ENCODE data around the gene RNF144B. TPM values are rescaled to one million over a fixed set of nuclear protein-coding genes. Genes with fewer than 3 reads are reported as not detected.
A peak's percentile ranks its signal among the peaks of the same experiment; 100 is the strongest.
"Not testable (repeated sequence)": the region's sequence is repeated elsewhere in the genome, so short reads cannot be mapped to it uniquely, and the experiment has no call there.

Gene RNF144B
- 10 to 100 TPM; 19.0 to 20.0 TPM for total RNA-seq
- long read RNA-seq, full-length matches to known transcripts: 8 of 13 reads
- long read RNA-seq, partial matches to known transcripts: 4 of 13 reads
- long read RNA-seq, other reads (novel, unspliced or antisense): 1 of 13 reads

DNA sequence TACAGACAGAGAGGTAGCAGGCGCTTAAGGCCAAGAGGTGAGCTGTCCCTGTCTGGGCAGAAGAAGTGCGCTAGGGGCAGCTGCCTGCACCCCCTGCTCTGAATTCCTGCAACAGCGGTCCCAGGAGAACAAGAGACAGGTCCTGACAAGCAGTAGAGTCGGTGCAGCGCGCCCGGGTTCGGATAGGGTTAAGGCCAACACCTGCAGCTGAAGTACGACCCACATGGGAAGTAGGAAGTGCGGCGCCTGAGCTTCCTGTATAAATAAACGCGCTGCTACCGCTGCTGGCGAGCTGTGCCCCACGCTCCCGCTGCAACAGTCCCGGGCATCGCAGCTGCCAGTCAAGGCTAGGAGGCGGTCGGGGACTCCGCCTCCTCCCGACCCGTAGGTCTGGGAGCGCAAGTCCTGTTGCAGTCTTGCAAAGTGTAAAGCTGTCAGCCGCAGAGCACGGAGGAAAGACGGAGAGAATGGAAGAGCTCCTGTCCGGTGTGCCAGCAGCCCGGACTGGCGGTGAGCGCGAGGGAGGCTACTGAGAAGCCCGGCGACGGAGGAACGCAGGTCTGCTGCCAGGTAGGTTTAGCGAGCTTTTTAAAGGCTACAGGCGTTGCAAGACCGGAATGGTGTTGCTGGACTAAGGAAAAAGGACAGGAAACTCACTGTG lies at the start of gene RNF144B:
RNF144B (plus strand) TSS at position 290 of the 661 bp plus-strand sequence. CDS start 12,185 bp downstream, outside the sequence.
- intact Hi-C loops (cut with DNase I): no loop called here
- DNase-seq: peak; percentile 87
- ATAC-seq: peak; percentile 96 to 98

DNA sequence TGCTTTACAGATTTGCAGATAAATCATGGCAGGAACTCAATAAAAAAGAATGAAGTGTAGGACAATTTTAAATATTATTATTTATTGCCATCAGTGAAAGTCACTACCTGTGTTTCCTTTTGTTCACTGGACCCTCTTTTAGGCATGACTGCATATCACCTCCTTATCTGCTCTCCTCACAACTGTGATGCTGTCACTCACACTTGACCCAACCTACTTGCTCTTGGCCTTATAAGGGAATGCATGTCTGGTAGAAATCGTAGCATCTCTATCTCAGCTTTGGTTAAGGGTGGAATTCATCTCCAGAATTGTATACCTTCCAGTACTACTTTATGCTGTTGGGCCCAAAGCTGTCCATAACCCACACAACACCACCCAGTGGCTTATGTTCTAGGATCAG lies 47.6 kb upstream of the RNF144B start:
- no peak for DNase-seq
- intact Hi-C loops (cut with DNase I): no loop called here
- no peak for ATAC-seq

DNA sequence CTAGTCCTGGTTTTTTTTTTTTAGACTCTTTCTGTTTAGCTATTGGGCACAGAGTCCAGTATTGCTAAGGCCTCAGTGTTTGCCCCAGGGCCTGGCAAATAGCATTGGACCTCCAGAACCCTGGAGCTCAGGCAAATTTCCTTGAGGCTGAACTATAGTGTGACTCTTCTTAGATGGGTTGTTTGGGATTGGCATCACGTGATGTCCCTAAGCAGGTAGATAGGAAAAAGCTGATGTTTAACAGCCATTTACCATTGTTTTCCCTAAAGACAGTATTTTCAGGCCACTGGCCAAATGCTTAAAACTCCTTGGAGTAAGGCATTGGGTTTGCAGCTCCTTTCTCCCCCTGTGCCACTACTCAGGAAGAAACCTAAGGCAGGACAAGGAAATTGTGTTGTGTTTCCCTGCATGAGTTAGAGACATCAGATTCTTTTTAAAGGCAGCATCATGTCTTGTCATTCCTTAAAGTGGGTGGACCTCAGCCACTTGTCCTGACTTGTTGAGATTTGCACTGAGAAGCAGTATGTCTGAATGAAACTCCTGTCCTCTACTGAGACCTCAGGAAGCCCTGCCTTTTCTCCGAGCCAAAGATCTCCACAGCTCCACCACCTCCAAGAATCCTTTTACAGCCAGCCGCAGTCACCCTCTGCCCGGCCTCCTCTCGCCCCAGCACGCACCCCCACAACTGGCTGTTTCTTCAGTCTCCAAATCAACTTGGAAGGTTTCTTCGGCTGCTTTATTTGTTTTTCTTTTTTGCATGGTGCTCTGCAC lies 46.2 kb upstream of the RNF144B start:
- no peak for ATAC-seq
- DNase-seq: no peak
- intact Hi-C loops (cut with DNase I): no loop called here

DNA sequence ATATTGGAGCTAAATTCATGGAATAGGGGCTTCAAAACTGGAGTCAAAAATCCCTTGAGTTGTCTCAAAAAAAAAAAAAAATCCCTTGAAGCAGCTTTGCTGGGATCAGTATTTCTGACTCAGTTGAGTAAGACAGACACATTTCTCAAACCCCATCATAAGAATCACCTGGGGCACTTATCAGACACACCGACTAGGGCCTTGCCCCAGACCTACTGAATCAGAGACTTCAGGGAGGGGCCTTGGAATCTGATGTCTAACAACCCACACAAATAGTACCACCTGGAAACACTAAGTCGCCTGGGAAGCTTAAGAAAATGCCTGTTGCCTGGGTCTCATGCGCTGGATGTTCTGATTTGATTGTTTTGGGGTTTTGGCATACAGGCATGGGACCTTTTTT lies 44.9 kb upstream of the RNF144B start:
- intact Hi-C loops (cut with DNase I): no loop called here
- ATAC-seq (no peak), DNase-seq (no peak)

DNA sequence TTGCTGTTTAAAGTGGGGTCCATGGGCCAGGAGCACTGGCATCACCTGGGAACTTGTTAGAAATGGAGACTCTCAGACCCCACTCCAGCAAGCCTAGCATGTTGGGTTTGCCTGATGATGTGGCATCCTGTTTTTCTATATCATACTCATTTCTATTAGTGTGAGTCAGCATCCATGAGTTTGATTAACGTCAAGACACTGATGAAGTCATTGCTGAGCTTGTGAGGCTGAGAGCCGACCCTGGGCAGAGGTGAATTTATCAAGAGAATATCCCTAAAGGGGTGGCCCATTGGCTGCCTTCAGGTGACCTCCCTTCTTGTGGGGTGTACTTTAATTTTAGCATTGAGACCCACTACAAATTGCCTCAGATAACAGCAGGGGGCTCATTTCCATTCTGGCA lies 43.4 kb upstream of the RNF144B start:
- ATAC-seq (no peak), DNase-seq (no peak)
- intact Hi-C loops (cut with DNase I): no loop called here

DNA sequence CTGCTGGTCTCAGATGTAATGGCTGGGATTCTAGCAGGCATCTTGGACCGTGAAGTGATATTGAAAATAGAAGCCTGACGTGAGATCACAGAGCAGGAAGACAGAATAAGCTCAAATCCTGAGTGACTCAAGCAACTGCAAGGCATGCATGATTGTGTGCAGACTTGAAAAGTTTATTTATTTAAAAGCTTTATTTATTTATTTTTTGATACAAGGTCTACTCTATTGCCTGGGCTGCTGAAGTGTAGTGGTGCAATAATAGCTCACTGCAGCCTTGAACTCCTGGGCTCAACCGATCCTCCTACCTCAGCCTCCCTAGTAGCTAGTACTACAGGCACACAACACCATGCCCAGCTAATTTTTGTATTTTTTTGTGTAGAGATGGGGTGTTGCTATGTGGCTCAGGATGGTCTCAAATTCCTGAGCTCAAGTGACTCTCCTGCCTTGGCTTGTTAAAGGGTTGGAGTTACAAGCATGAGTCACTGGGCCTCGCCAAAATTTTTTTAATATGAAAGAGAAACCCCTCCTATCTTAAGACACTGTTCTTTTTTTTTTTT lies 40.1 kb upstream of the RNF144B start:
- ATAC-seq (no peak), DNase-seq (no peak)
- intact Hi-C loops (cut with DNase I): no loop called here

DNA sequence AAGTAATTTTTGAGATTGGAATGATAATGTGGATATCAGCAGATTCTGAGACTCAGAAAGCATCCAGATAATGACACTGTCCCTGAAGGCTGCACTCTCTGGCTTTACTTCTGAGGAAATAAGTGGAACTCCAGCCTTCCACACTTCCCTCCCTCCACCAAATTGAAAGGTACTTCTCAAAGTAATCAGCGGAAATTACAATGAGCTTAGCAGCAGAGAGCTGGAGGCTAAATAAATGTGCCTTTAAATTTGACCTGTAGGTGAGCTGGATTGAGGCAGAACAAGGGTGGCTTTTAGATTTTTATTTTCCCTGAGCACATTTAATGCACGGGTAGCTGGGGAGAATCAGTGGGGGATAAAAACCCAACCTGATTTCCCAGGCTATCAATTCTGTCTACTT lies 39.3 kb upstream of the RNF144B start:
- no peak for ATAC-seq
- intact Hi-C loops (cut with DNase I): no loop called here
- DNase-seq: no peak

DNA sequence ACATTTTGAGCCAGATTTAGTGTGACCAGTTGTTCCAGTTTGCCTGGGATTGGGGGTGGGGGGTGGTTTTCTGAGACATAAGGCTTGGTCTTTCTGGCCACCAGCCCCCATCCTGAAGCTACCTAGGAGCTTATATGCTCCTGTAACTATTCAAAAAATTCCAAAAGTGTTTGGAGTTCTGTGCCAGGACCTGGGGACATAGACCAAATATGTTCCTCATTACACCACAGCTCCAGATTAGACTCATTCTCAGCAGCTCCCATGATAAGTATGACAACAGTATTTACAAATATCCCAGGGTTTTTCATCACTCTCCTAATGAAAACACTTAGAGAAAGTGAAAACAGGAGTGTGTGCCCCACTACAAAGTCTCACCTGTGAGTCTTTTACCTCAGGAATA lies 37.8 kb upstream of the RNF144B start:
- ATAC-seq (no peak), DNase-seq (no peak)
- intact Hi-C loops (cut with DNase I): no loop called here

DNA sequence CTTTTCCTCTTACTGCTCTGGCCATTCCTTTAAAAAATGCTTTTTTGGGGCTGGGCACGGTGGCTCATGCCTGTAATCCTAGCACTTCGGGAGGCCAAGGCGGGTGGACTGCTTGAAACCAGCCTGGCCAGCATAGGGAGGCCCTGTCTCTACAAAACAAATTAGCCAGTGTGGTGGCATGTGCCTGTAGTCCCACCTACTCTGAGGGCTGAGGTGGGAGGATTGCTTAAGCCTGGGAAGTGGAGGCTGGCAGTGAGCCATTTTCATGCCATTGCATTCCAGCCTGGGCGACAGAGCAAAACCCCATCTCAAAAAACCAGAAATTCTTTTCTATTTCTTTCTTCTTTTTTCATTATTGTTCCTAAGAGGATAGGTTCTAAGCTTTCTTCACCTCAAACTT lies 36.9 kb upstream of the RNF144B start:
- ATAC-seq (no peak), DNase-seq (no peak)
- intact Hi-C loops (cut with DNase I): no loop called here

DNA sequence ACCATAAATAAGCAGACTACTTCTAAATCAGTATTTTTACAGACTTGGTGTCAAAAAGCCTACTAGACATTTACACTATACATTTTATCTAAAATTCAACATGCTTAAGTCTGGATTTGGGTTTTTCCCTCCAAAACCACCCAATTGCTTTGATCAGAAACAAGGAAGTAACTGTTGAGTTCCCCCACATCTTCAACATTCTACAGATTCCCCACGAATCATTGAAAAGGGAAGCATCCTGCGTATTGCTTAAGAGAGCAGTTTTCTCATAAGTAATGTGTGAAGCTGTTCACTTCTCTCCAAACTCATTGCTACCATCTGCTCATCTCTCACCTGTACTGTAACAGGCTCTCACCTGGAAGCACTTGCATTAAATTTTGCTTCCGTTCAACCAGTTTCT lies 36.4 kb upstream of the RNF144B start:
- DNase-seq (no peak), ATAC-seq (no peak)
- intact Hi-C loops (cut with DNase I): no loop called here

DNA sequence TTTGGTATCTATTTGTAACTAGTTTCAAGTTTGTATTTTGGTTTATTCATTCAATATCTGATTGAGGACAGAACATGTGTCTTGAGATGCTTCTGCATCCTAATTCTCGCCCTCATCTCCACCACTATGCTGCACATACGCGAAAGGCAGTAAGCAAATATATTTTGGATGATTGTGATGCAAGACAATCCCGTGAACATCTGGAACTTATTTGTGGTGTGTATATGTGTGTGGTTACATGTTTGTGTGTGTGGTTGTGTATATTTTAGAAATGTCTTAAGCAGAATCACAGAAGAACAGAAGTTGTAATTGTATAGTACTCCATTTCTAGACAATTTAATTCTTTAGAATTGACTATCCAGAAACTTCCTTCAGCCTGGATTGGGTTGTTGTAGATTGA lies 35.1 kb upstream of the RNF144B start:
- ATAC-seq: no peak

DNA sequence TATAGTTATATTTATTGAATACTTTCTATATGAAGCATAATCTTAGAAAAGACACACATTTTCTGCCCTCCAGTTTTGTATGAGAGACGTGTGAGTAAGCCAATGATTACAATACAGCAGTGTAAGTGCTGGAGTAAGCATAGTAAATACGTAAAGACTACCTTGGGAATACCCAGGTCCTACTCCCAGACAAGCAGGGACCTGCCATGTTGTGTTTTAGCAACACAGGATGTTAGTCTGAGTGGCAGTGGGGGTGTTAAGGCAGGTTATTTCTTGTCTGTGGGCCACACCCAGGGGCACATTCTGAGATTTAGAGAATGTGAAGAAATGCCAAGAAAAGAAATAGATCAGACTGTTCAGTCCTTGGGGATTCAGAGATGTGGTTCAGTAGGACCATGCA lies 34.3 kb upstream of the RNF144B start:
- ATAC-seq: no peak
- DNase-seq: no peak
- intact Hi-C loops (cut with DNase I): no loop called here

More for the DNA sequence above, 35.1 kb upstream of the RNF144B start:
- intact Hi-C loops (cut with DNase I): no loop called here
- no peak for DNase-seq

DNA sequence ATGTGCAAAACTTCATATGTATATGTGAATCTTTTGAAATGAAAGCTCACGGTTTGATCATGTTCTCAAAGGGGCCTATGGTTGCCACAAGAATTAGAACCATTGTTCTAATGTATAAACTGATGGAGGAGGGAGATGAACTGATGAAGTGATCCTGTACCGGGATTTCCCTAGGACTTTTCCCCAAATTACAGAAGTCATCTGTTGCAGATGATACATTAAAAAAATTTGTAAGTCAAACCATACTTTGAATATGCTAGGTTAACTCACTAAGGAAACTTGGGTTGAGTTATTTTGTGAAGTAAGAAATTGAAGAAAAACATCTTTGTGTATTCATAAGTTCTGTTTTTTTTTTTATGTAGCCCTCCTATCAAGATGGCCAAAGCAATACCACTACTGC lies 33.9 kb upstream of the RNF144B start:
- DNase-seq (no peak), ATAC-seq (no peak)
- intact Hi-C loops (cut with DNase I): no loop called here

DNA sequence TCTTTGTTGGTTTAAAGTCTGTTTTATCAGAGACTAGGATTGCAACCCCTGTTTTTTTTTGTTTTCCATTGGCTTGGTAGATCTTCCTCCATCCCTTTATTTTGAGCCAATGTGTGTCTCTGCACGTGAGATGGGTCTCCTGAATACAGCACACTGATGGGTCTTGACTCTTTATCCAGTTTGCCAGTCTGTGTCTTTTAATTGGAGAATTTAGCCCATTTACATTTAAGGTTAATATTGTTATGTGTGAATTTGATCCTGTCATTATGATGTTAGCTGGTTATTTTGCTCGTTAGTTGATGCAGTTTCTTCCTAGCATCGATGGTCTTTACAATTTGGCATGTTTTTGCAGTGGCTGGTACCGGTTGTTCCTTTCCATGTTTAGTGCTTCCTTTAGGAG lies 29.6 kb upstream of the RNF144B start:
- DNase-seq; intact Hi-C loops (cut with DNase I); ATAC-seq: not testable (repeated sequence)

DNA sequence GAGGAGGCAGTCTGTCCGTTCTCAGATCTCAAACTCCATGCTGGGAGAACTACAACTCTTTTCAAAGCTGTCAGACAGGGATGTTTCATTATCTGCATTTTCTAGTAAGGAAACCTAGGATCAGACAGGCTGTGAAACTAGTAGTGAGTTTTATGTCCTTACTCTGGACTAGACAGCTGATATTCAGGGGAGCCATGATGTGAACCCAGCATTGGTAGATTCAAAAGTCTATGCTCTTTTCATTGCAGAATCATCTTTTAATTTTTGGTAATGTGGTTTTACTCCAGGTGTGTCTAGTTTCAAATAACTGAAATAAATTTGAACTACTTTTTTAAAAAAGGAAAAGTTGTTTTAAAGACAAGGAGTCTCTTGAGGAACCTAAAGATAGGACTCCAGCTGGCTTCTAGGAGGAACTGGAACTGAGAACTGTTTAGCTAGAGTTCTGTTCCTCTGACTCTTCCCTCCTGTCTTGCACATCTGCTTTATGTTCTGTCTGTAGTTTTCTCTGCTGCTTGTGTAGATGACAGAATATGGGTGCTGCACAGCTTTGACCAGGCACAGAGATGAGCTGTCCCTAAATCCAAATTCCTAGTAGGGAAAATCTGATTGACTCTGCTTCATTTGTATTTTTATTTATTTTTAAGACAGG lies 27.8 kb upstream of the RNF144B start:
- ATAC-seq (peak in 1 of 2 donors; percentile 66), DNase-seq (no peak)
- intact Hi-C loops (cut with DNase I): no loop called here

DNA sequence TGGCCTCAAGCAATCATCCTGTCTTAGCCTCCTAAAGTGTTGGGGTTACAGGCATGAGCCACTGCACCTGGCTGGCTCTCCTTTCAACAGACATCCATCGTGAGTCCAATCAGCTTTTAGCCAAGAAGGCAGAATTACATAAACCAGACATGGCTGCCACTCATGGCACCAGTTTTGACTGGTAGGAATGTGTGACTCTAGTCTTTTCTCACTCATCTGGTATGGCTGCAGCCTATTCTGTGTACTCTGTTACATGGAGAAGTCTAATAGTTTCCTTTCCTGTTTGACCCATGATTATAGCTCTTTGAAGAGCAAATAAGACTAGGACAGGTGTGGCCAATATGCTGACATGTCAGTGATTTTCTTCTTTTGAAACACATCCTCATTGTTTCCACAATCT lies 27.0 kb upstream of the RNF144B start:
- ATAC-seq: peak in 1 of 2 donors; percentile 25
- intact Hi-C loops (cut with DNase I): no loop called here
- DNase-seq: no peak

DNA sequence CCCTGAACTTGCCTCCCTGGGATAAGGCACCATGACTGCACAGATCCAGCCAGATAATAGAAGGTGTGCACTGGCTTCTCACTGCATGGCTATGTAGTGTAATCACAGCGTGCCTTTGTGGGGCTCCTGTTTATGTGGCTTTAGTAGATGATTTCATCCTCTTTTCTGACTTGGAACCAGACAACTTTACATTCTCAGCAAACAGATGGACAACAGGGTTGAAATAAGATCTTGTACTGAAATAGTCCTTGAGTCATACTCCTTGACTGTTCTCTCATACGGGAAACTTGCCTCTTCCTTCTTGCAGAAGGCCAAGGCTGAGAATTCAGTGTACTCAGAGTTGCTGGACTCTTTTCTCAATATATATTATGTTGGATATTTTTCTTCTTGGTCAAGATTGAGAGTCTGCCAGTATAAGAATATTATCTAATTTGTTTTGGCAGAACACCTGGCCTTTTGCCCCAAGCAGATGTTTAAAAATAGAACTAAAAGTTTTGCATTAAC lies 25.0 kb upstream of the RNF144B start:
- no peak for DNase-seq
- peak; percentile 30 to 80 for ATAC-seq
- intact Hi-C loops (cut with DNase I): no loop called here

DNA sequence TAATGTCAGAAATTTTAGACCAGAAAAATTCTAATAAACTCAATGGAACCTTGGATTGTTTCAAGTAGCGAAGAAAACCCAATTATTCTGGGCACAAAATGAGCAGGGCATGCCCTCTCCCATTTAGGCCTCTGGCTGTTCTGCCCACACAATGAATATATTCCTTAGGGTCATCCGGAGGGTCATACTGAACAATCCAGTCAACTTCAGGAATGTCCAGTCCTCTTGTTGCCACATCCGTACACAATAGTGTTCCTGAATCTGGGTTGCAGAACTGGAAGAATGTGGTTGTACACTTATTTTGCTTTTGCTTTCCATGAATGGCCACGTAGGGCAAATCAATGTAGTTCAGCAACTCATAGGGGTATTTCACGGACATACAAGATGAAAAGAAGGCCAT lies 23.4 kb upstream of the RNF144B start:
- no peak for ATAC-seq
- intact Hi-C loops (cut with DNase I): no loop called here
- DNase-seq: no peak

DNA sequence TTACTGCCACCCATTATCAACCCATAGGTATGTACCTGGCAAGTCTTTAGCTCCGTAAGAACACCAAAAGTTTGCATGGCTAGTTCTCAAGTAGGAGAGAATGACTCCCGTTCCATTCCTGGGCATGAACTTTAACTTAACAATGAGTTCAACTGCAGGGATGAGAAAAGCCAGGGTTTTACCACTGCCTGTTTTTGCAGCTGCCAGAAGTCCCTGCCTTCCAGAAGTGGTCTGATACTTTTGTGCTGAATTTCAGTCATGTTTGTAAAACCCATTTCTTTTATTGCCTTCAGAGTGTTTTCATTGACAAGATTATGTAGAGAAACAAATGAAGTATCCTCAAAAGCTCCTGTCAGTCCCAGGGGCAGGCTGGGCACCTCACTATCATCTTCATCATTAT lies 22.6 kb upstream of the RNF144B start:
- DNase-seq; intact Hi-C loops (cut with DNase I); ATAC-seq: not testable (repeated sequence)

DNA sequence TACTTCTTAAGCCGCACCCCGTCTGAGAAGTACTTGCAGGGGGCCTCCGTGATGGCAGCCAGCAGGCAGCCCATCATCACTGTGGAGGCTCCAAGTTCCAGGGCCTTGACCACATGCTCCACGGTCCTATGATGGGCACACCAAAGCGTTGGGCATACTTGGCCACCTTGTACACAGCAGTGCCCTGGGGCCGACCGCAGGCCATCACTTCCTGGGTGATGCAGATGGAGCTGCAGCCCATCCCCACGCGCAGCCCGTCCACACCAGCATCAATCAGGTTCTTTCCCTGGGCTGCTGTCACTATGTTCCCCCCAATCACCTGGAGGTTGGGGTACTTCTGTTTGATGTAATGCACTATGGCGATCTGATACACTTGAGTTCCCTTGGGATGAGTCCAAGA lies 19.8 kb upstream of the RNF144B start:
- DNase-seq: no peak
- no peak for ATAC-seq
- intact Hi-C loops (cut with DNase I): no loop called here
